Gastroesophageal sphincter (tissue), 4 donors: ENCODE measurements around the gene CAMKK1. TPM values are rescaled to one million over a fixed set of nuclear protein-coding genes. Genes with fewer than 3 reads are reported as not detected.

Experiments used
- ATAC-seq: fragments of 150-250 bp; one replicate; pipeline ENCODE4 v1.9.1; 2016; ENCODE audit warnings: mild to moderate bottlenecking, moderate library complexity
- H3K27ac ChIP-seq, 4 donors: fragments of 200-600 bp; sonication (generic) in 3 of 4; 1 replicate in 3 of 4; 2 replicates in 1 of 4; pipeline ENCODE4 v1.5.1; 2016 to 2019
- H3K27me3 ChIP-seq: fragments of 200-600 bp; sonication (generic); one replicate; pipeline ENCODE4 v1.5.1; 2019
- H3K36me3 ChIP-seq, 2 donors: fragments of 200-600 bp; sonication (generic); one replicate each; pipeline ENCODE4 v1.5.1; 2019; ENCODE audit warnings: control low read depth in 1 of 2
- H3K4me1 ChIP-seq, 3 donors: fragments of 200-600 bp; sonication (generic); 1 replicate in 2 of 3; 2 replicates in 1 of 3; pipeline ENCODE4 v1.5.1; 2016 to 2019; ENCODE audit warnings: control low read depth in 2 of 3
- H3K4me3 ChIP-seq, 2 donors: fragments of 200-600 bp; sonication (generic); one replicate each; pipeline ENCODE4 v1.5.1; 2019; ENCODE audit warnings: mild to moderate bottlenecking in 1 of 2, moderate library complexity in 1 of 2
- H3K9me3 ChIP-seq, 3 donors: fragments of 200-600 bp; sonication (generic); one replicate each; pipeline ENCODE4 v1.5.1; 2017 to 2019; ENCODE audit warnings: control low read depth in 2 of 3
- CTCF ChIP-seq, 4 experiments: fragments of 200-600 bp in 2 of 4; fragments of 450-650 bp in 2 of 4; sonication (generic) in 1 of 4; IDR thresholded peaks; one replicate each; pipeline ENCODE4 v1.5.1; 2017 to 2019; ENCODE audit warnings: antibody characterized with exemption in 4 of 4, mild to moderate bottlenecking in 2 of 4, moderate library complexity in 2 of 4
- EP300 ChIP-seq: sonication (generic); formaldehyde crosslinking; IDR thresholded peaks from one replicate; pipeline ENCODE4 v1.6.1; 2017; ENCODE audit warnings: antibody characterized with exemption, mild to moderate bottlenecking
- POLR2A ChIP-seq, 2 donors: fragments of 450-650 bp; IDR thresholded peaks; one replicate each; pipeline ENCODE4 v1.6.1; 2017; ENCODE audit warnings: antibody characterized with exemption in 2 of 2, mild to moderate bottlenecking in 2 of 2, moderate library complexity in 1 of 2
- POLR2AphosphoS5 ChIP-seq: sonication (generic); formaldehyde crosslinking; IDR thresholded peaks from one replicate; pipeline ENCODE4 v1.6.1; 2017; ENCODE audit warnings: antibody characterized with exemption
- WGBS, 2 donors: methylation state at CpG; one replicate each; pipeline ENCODE4 v1.1.5; 2018; ENCODE audit warnings: low coverage in 1 of 2; 5-methylcytosine and 5-hydroxymethylcytosine counted together
- total RNA-seq, 4 donors: library from RNA; depleted of rRNA; stranded (reverse); fragments of >200 nt; gene quantifications; one replicate each; pipeline ENCODE4 v1.1.0, GENCODE V29; 2016

The CAMKK1 gene
- total RNA-seq, 4 donors from 2014 or later: 3.4 to 7.1 (median 3.8) TPM

GRCh38 chr17:3891626-3892094, 1.2 kb downstream of the CAMKK1 start:
- no peaks in the 10 kb centered on the region for H3K27me3 ChIP-seq
- peak overlapping the region in 3 of 4 donors; percentile 82 to 91 (median 90) for H3K27ac ChIP-seq
- H3K4me1 ChIP-seq: peaks cover 0 to 96% (median 47%) of the 10 kb centered on the region in 3 donors
- H3K36me3 ChIP-seq: no peaks in the 10 kb centered on the region
- peak overlapping the region; percentile 73 to 78 for H3K4me3 ChIP-seq
- WGBS, 2 donors: 29% methylated on average over 5 of the region's 12 CpGs; no CpG with 5 or more reads in 1 of the 2 donors
- ATAC-seq: no peak
- TF ChIP-seq POLR2AphosphoS5: no peak
- no peak for TF ChIP-seq EP300
- no peak for TF ChIP-seq POLR2A (IDR thresholded peaks at IDR 0.05)
- no peak for TF ChIP-seq CTCF (IDR thresholded peaks at IDR 0.05)
- no peaks in the 10 kb centered on the region for H3K9me3 ChIP-seq

- H3K4me1 ChIP-seq: peaks cover 0 to 96% (median 48%) of the 10 kb centered on the region in 3 donors
Measured at GRCh38 chr17:3890878-3891219, 2.0 kb downstream of the CAMKK1 start.

GRCh38 chr17:3890082-3890877, 2.6 kb downstream of the CAMKK1 start:
- TF ChIP-seq POLR2AphosphoS5 (peak; percentile 59), POLR2A (IDR thresholded peaks at IDR 0.05) (no peak), EP300 (no peak), CTCF (IDR thresholded peaks at IDR 0.05) (no peak)
- ATAC-seq: peak; percentile 25
- H3K4me1 ChIP-seq: peaks cover 0 to 97% (median 50%) of the 10 kb centered on the region in 3 donors

More at GRCh38 chr17:3890878-3891219, 2.0 kb downstream of the CAMKK1 start:
- no peak overlapping the region for H3K4me3 ChIP-seq
- no peaks in the 10 kb centered on the region for H3K27me3 ChIP-seq
- WGBS, 2 donors: 40 to 56% methylated on average over 1 of the region's 4 CpGs
- H3K27ac ChIP-seq: peak overlapping the region in 3 of 4 donors; percentile 82 to 91 (median 90)
- no peaks in the 10 kb centered on the region for H3K9me3 ChIP-seq
- H3K36me3 ChIP-seq: no peaks in the 10 kb centered on the region
- no peak for ATAC-seq
- TF ChIP-seq CTCF (IDR thresholded peaks at IDR 0.05): no peak
- no peak for TF ChIP-seq POLR2A (IDR thresholded peaks at IDR 0.05)
- no peak for TF ChIP-seq POLR2AphosphoS5
- TF ChIP-seq EP300: no peak

DNA sequence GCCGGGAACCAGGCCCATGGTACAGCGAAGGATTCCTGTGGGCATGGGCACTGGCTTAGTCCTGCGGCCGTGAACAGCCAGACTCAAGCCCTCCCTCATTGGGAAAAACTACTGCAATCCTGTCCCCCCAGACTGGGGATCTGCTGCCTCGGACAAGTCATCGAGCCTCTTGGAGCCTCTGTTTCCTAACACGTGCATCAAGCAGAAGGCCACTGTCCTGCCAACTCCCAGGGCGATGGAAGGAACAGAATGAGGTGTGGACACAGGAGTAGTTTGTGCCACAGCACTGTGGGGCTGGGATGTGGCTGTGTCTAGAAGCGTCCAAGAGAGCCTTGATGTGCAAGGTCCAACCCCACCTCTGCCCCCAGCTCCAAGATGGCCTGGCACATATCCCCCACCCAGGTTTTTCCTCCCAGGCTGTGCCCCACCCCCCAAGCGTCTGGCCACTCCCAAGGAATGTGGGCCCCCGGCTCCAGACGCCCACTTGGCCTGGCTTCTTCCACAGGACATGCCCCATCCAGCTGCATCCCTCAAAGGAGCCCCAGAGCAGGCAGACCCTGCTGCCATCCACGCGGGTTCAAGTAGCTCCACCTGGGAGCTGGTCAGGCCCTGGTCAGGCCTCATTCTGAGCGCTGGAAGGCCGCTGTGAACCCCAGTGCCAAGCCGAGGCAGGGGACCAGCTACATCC, 3.4 kb downstream of the CAMKK1 start:
- Histone ChIP-seq H3K4me3 (no peak overlapping the region), H3K27me3 (no peaks in the 10 kb centered on the region), H3K36me3 (peaks cover 0 to 12% of the 10 kb centered on the region in 2 donors), H3K9me3 (no peaks in the 10 kb centered on the region), H3K4me1 (peaks cover 0 to 92% (median 50%) of the 10 kb centered on the region in 3 donors), H3K27ac (peak overlapping the region; percentile 0 to 91 (median 86))
- TF ChIP-seq POLR2A (IDR thresholded peaks at IDR 0.05) (no peak), EP300 (no peak), CTCF (IDR thresholded peaks at IDR 0.05) (no peak), POLR2AphosphoS5 (no peak)
- WGBS, 2 donors: 68% methylated on average over 4 of the region's 17 CpGs; no CpG with 5 or more reads in 1 of the 2 donors
- ATAC-seq: no peak

More at GRCh38 chr17:3890082-3890877, 2.6 kb downstream of the CAMKK1 start:
- WGBS, 2 donors: 44 to 50% methylated on average over 9 to 11 of the region's 22 CpGs
- Histone ChIP-seq H3K27me3 (no peaks in the 10 kb centered on the region), H3K27ac (peak overlapping the region in 3 of 4 donors; percentile 82 to 91 (median 90)), H3K9me3 (no peaks in the 10 kb centered on the region), H3K36me3 (peaks cover 0 to 3% of the 10 kb centered on the region in 2 donors), H3K4me3 (peak overlapping the region in 1 of 2 donors; percentile 2)
